ACC112 (cell line): Measurements from ENCODE around the gene ATP5PO.
A peak's percentile ranks its signal among the peaks of the same experiment; 100 is the strongest.

Experiments
- H2AFZ ChIP-seq: fragments of 200-600 bp; sonication (generic); one replicate; pipeline ENCODE4 v1.6.0; 2017; ENCODE audit warnings: antibody characterized with exemption, low read length; ENCODE audit not compliant: unreplicated experiment
- H3K27ac ChIP-seq: fragments of 200-600 bp; sonication (generic); 2 replicates; pipeline ENCODE4 v1.5.1; 2014; ENCODE audit warnings: low read depth, mild to moderate bottlenecking, antibody characterized with exemption, low read length, moderate library complexity
- H3K27me3 ChIP-seq: fragments of 200-600 bp; sonication (generic); 2 replicates; pipeline ENCODE4 v1.6.1; 2014; ENCODE audit warnings: mild to moderate bottlenecking, antibody characterized with exemption, low read length, moderate library complexity, mixed read lengths; ENCODE audit not compliant: insufficient read depth
- H3K36me3 ChIP-seq: fragments of 200-600 bp; sonication (generic); 2 replicates; pipeline ENCODE4 v1.6.1; 2016; ENCODE audit warnings: mild to moderate bottlenecking, antibody characterized with exemption, low read length, moderate library complexity, mixed read lengths; ENCODE audit not compliant: insufficient read depth
- H3K4me1 ChIP-seq: fragments of 200-600 bp; sonication (generic); one replicate; pipeline ENCODE4 v1.6.1; 2016; ENCODE audit warnings: low read length, mixed read lengths; ENCODE audit not compliant: insufficient read depth, unreplicated experiment, control insufficient read depth
- H3K4me3 ChIP-seq: fragments of 200-600 bp; sonication (generic); 2 replicates; pipeline ENCODE4 v1.5.1; 2014; ENCODE audit warnings: mild to moderate bottlenecking, low read depth, low read length
- H3K79me2 ChIP-seq: fragments of 200-600 bp; sonication (generic); one replicate; pipeline ENCODE4 v1.6.0; 2016; ENCODE audit warnings: low read length; ENCODE audit not compliant: control insufficient read depth, unreplicated experiment, insufficient read depth

ATP5PO gene

DNA sequence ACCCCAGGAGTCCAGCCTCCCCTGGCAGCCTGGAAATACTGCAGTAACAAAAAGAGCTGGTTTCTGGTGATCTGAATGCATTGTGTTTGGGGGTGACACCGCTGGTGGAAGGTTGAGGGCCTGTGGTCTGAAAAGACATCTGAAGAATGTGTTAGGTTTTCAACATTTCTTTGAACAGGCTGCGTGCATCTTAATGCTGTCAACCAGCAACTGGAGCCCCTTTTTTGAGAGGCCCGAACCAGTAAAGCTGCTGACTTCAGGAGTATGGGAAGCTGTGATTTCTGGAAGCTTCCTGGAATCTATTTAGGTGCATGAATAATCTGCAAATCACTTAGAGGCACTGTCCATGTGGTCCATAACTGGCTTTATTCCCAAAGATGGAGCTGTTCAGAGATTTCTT lies 17.0 kb downstream of the ATP5PO start:
- Histone ChIP-seq H3K27me3 (no peaks in the 10 kb centered on the region), H3K27ac (no peak overlapping the region), H3K4me3 (no peak overlapping the region), H2AFZ (no peak overlapping the region), H3K36me3 (0 out of 2 replicates have a peak, but pooled peaks cover 8% of the 10 kb centered on the region), H3K4me1 (peaks cover 3% of the 10 kb centered on the region), H3K79me2 (no peaks in the 10 kb centered on the region)

DNA sequence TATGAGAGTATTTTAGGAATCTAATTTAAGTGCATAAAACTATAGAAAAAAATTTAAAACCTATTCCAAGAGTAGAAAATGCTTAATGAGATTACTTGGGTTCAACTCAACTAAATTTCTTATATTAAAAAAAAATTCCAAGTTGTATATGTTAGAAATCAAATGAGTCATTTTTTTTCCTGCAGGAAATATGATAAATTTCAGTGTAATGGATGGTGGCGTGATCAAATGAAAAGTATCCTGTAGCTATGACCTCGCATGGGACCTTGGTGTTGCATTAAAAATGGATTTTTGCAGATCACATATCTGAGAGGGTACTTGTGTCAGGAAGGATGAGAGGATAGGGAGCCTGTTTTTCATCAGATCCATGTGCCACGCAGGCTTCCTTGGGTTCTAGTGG lies 17.9 kb downstream of the ATP5PO start:
- no peaks in the 10 kb centered on the region for H3K79me2 ChIP-seq
- H3K36me3 ChIP-seq = 0 out of 2 replicates have a peak, but pooled peaks cover 8% of the 10 kb centered on the region
- H3K4me1 ChIP-seq = peaks cover 3% of the 10 kb centered on the region
- H3K27me3 ChIP-seq = no peaks in the 10 kb centered on the region
- H3K4me3 ChIP-seq = no peak overlapping the region
- no peak overlapping the region for H2AFZ ChIP-seq
- no peak overlapping the region for H3K27ac ChIP-seq

GRCh38 chr21:33897098-33897497 lies 18.5 kb downstream of the ATP5PO start:
- no peak overlapping the region for H2AFZ ChIP-seq
- H3K4me3 ChIP-seq = no peak overlapping the region
- 0 out of 2 replicates have a peak, but pooled peaks cover 8% of the 10 kb centered on the region for H3K36me3 ChIP-seq
- H3K79me2 ChIP-seq = no peaks in the 10 kb centered on the region
- no peaks in the 10 kb centered on the region for H3K27me3 ChIP-seq
- peaks cover 3% of the 10 kb centered on the region for H3K4me1 ChIP-seq
- no peak overlapping the region for H3K27ac ChIP-seq

DNA sequence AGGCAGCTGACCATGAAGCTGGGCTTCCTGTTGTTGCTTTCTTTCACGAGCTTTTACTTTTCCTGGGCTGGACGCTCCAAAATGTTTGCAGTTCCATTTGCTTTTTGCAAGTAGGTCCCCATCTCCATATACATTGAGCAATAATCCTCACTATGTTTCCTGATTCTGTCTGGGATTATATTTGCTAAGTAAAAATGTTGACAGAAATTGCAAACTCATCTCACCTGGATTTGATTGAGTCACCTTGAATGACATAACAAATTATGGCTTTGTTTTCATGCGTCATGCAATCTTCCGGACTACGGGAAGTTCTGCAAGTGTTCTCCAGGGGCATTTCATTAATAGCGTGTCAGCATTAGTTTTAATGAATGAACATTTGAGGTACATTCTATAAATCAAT lies 18.9 kb downstream of the ATP5PO start:
- Histone ChIP-seq H3K27ac (no peak overlapping the region), H3K4me3 (no peak overlapping the region), H3K36me3 (0 out of 2 replicates have a peak, but pooled peaks cover 8% of the 10 kb centered on the region), H3K4me1 (peaks cover 3% of the 10 kb centered on the region), H2AFZ (no peak overlapping the region), H3K27me3 (no peaks in the 10 kb centered on the region), H3K79me2 (no peaks in the 10 kb centered on the region)

GRCh38 chr21:33895356-33895755 lies 20.2 kb downstream of the ATP5PO start:
- Histone ChIP-seq H3K36me3 (0 out of 2 replicates have a peak, but pooled peaks cover 5% of the 10 kb centered on the region), H3K4me1 (peaks cover 3% of the 10 kb centered on the region), H2AFZ (no peak overlapping the region), H3K27ac (no peak overlapping the region), H3K79me2 (no peaks in the 10 kb centered on the region), H3K27me3 (no peaks in the 10 kb centered on the region), H3K4me3 (peak overlapping the region; percentile 64)

DNA sequence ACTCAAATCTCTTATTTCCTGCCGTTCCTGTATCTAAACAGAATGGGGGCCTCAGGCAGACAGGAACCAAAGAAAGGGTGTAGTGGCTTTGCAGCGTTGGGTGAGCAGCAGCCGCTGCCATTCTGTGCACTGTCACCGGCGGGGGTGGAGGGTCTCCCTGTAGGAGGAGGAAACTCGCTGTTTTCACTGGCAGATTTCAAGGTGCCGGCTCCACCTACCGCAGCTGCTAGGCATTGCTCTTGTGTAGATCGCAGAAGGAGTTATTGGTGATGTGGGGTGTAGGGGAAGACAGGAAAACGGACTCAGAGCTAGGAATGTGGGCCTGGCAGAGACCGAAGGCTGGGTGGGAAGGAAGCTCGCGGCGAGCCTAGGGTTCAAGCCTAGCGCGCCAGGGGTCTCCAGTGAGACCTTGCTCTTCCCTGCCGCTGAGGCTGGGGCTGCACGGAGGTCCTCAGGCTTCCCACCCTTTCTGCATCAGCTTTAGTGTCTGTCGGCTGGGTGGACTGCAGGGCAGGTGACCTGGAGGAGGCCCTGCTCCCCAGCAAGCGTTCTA lies 20.8 kb downstream of the ATP5PO start:
- H3K79me2 ChIP-seq = no peaks in the 10 kb centered on the region
- no peaks in the 10 kb centered on the region for H3K27me3 ChIP-seq
- H3K27ac ChIP-seq = no peak overlapping the region
- peaks cover 3% of the 10 kb centered on the region for H3K4me1 ChIP-seq
- H2AFZ ChIP-seq = peak overlapping the region; percentile 94
- H3K36me3 ChIP-seq = no peaks in the 10 kb centered on the region
- H3K4me3 ChIP-seq = peak overlapping the region; percentile 64

DNA sequence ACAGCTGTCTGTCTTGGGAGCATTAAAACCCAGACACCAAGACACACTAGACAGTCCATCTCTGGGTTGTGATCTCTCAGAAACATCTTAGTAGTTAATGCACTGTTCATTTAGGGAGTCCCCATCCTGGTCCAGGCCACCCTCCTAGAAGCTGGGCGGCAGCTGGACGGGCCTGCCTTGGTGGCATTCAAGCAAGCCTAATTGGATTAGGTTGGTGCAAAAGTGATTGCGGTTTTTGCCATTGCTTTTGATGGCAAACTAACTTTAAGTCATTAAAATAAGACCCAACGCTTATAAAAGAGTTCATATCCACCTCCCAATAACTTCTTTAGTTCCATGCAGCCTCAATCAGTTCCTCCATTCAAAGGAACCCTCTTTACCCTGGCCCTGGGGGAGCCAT lies 21.7 kb downstream of the ATP5PO start:
- Histone ChIP-seq H3K4me1 (peaks cover 3% of the 10 kb centered on the region), H2AFZ (no peak overlapping the region), H3K79me2 (no peaks in the 10 kb centered on the region), H3K36me3 (no peaks in the 10 kb centered on the region), H3K4me3 (no peak overlapping the region), H3K27ac (no peak overlapping the region), H3K27me3 (no peaks in the 10 kb centered on the region)

- Histone ChIP-seq H2AFZ (no peak overlapping the region), H3K4me1 (peaks cover 3% of the 10 kb centered on the region)
These were observed 22.8 kb downstream of the ATP5PO start for GRCh38 chr21:33892853-33893252.

DNA sequence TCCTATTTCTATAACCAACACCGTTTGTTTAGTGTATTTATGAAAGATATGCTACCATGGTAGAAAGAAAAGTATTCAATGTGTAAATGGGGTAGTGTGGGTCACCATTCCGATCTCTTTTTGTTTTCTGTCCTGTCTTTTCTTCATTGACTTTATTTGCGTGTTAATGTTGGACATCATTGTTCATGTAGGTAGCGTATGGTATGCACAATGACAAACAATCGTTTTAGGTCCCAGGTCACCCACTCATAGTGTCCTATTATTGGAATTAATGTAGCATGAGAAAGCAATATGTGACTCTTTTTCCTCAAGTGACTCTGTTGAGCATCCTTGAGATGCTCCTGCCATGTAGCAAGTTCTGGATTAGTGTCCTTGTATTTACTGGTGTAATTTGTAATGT lies 25.4 kb downstream of the ATP5PO start:
- H3K4me1 ChIP-seq = peaks cover 3% of the 10 kb centered on the region
- H2AFZ ChIP-seq = no peak overlapping the region
- no peak overlapping the region for H3K4me3 ChIP-seq
- no peak overlapping the region for H3K27ac ChIP-seq
- no peaks in the 10 kb centered on the region for H3K36me3 ChIP-seq
- peaks cover under 1% of the 10 kb centered on the region; the same call in 1 of the 2 replicates for H3K27me3 ChIP-seq
- H3K79me2 ChIP-seq = no peaks in the 10 kb centered on the region

More at GRCh38 chr21:33892853-33893252, 22.8 kb downstream of the ATP5PO start:
- no peak overlapping the region for H3K4me3 ChIP-seq
- H3K36me3 ChIP-seq = no peaks in the 10 kb centered on the region
- H3K79me2 ChIP-seq = no peaks in the 10 kb centered on the region
- no peak overlapping the region for H3K27ac ChIP-seq
- H3K27me3 ChIP-seq = no peaks in the 10 kb centered on the region

DNA sequence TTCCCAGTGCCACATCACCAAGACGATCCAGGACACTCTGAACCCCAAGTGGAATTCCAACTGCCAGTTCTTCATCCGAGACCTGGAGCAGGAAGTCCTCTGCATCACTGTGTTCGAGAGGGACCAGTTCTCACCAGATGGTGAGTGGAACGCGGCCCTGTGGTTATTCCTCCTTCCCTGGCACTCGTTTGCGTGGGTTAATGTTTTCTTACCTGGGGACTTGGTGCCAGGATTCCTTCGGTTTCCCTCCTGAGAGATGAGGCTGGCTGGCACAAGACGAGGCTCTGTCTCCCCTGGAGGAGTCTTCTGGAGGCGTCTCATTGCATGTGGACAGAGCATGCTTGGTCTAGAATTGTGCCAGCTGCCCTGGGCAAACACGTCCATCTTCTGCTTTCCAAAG lies 29.3 kb downstream of the ATP5PO start:
- Histone ChIP-seq H3K36me3 (no peaks in the 10 kb centered on the region), H3K79me2 (no peaks in the 10 kb centered on the region), H3K4me1 (no peaks in the 10 kb centered on the region), H3K27me3 (peaks cover 13% of the 10 kb centered on the region; the same call in 1 of the 2 replicates), H3K4me3 (no peak overlapping the region), H2AFZ (no peak overlapping the region), H3K27ac (no peak overlapping the region)

GRCh38 chr21:33885172-33885514 lies 30.5 kb downstream of the ATP5PO start:
- Histone ChIP-seq H3K27me3 (peaks cover 13% of the 10 kb centered on the region; the same call in 1 of the 2 replicates), H3K79me2 (no peaks in the 10 kb centered on the region), H3K4me3 (peak overlapping the region; percentile 46; the same call in 1 of the 2 replicates), H3K36me3 (no peaks in the 10 kb centered on the region), H3K4me1 (no peaks in the 10 kb centered on the region), H3K27ac (no peak overlapping the region), H2AFZ (peak overlapping the region; percentile 60)
